H1 (cell line): Measurements from ENCODE around the gene THYN1. TPM values are rescaled to one million over a fixed set of nuclear protein-coding genes. Genes with fewer than 3 reads are reported as not detected.

Source experiments
- CTCF ChIA-PET: fragments of 300-600 bp; sonication (Branson Sonifier 250); formaldehyde crosslinking; loops from one replicate; lab custom pipeline; 2021; ENCODE audit not compliant: partially characterized antibody; lab: Charles Lee
- POLR2A ChIA-PET: fragments of 300-600 bp; sonication (Branson Sonifier 250); formaldehyde crosslinking; loops from one replicate; lab custom pipeline; 2021; ENCODE audit warnings: inconsistent platforms; ENCODE audit not compliant: partially characterized antibody; lab: Charles Lee
- DNase-seq, 2 experiments: peaks; one replicate each; pipeline versions ENCODE4 v3.0.0 to v3.0.0-alpha.2; 2010 to 2022; ENCODE audit warnings: low spot score in 2 of 2, low read depth in 1 of 2, mixed read lengths in 1 of 2
- FAIRE-seq: peaks from 2 replicates; lab custom pipeline; 2011; peaks lifted over from hg19 to GRCh38; lab: Jason Lieb, UNC
- H2AFZ ChIP-seq: 2 replicates; pipeline ENCODE4 v1.8.1; 2012; ENCODE audit warnings: low read length, inconsistent platforms
- H2AK5ac ChIP-seq: 2 replicates; pipeline ENCODE4 v1.6.1; 2013; ENCODE audit warnings: low read depth, low read length
- H2BK120ac ChIP-seq: replicated peaks from 2 replicates; pipeline ENCODE3; 2013; ENCODE audit warnings: low read depth, low read length, inconsistent platforms
- H2BK12ac ChIP-seq: 2 replicates; pipeline ENCODE4 v1.6.1; 2013; ENCODE audit warnings: low read depth, low read length
- H2BK15ac ChIP-seq: 2 replicates; pipeline ENCODE4 v1.6.1; 2013; ENCODE audit warnings: low read length
- H2BK20ac ChIP-seq: 2 replicates; pipeline ENCODE4 v1.6.1; 2013; ENCODE audit warnings: low read length
- H2BK5ac ChIP-seq: 2 replicates; pipeline ENCODE4 v1.6.1; 2013; ENCODE audit warnings: low read depth, low read length
- H3K14ac ChIP-seq: 2 replicates; pipeline ENCODE4 v1.6.1; 2013; ENCODE audit warnings: inconsistent platforms; ENCODE audit not compliant: insufficient read length
- H3K18ac ChIP-seq: 2 replicates; pipeline ENCODE4 v1.6.1; 2013; ENCODE audit warnings: low read length; ENCODE audit errors: extremely low read depth
- H3K23ac ChIP-seq: 2 replicates; pipeline ENCODE4 v1.6.1; 2013; ENCODE audit warnings: inconsistent platforms; ENCODE audit not compliant: insufficient read length
- H3K23me2 ChIP-seq: 2 replicates; pipeline ENCODE4 v1.6.1; 2013; ENCODE audit warnings: low read depth, low read length
- H3K27ac ChIP-seq: 2 replicates; pipeline ENCODE4 v1.6.1; 2011; ENCODE audit warnings: low read depth, low read length, inconsistent platforms
- H3K27me3 ChIP-seq, 4 experiments: replicated peaks in 1 of 4; 1 replicate in 1 of 4; 2 replicates in 3 of 4; pipeline versions ENCODE4 v1.6.1 to v1.8.1; 2011 to 2013; ENCODE audit warnings: low read length in 3 of 4, mild to moderate bottlenecking in 3 of 4, inconsistent platforms in 2 of 4, mixed read lengths in 2 of 4, moderate library complexity in 1 of 4; ENCODE audit not compliant: control insufficient read depth in 3 of 4, insufficient read depth in 3 of 4; ENCODE audit errors: extremely low read depth in 1 of 4
- H3K36me3 ChIP-seq, 4 experiments: 2 replicates each; pipeline versions ENCODE4 v1.6.1 to v1.8.1; 2011 to 2013; ENCODE audit warnings: mild to moderate bottlenecking in 4 of 4, low read length in 3 of 4, moderate library complexity in 2 of 4, control low read depth in 1 of 4, inconsistent platforms in 1 of 4; ENCODE audit not compliant: insufficient read depth in 4 of 4, control insufficient read depth in 2 of 4
- H3K4ac ChIP-seq: replicated peaks from 2 replicates; pipeline ENCODE3; 2013; ENCODE audit warnings: low read length, low read depth, mixed read lengths, inconsistent platforms; ENCODE audit not compliant: insufficient read length
- H3K4me1 ChIP-seq, 4 experiments: replicated peaks in 1 of 4; 1 replicate in 1 of 4; 2 replicates in 3 of 4; pipeline versions ENCODE4 v1.6.1 to v1.8.1; 2011 to 2013; ENCODE audit warnings: low read length in 3 of 4, inconsistent platforms in 2 of 4, mixed read lengths in 1 of 4; ENCODE audit not compliant: insufficient read depth in 4 of 4, control insufficient read depth in 3 of 4
- H3K4me2 ChIP-seq, 2 experiments: 2 replicates each; pipeline versions ENCODE4 v1.6.1 to v1.8.1; 2011 to 2013; ENCODE audit warnings: low read depth in 2 of 2, low read length in 2 of 2, control low read depth in 1 of 2, inconsistent platforms in 1 of 2, mild to moderate bottlenecking in 1 of 2; ENCODE audit not compliant: insufficient read depth in 1 of 2
- H3K4me3 ChIP-seq, 4 experiments: fragments of 200-600, 300-600 bp in 1 of 4; sonication (generic), shearing (Covaris generic), sonication (Bioruptor Twin) in 1 of 4; 2 replicates each; pipeline versions ENCODE4 v1.5.1 to v1.8.1; 2011 to 2016; ENCODE audit warnings: low read length in 4 of 4, low read depth in 3 of 4, control low read depth in 2 of 4, inconsistent platforms in 2 of 4, mild to moderate bottlenecking in 2 of 4, mixed read lengths in 1 of 4, moderate library complexity in 1 of 4; ENCODE audit not compliant: insufficient read depth in 2 of 4; ENCODE audit errors: extremely low read depth in 1 of 4
- H3K56ac ChIP-seq: replicated peaks from 2 replicates; pipeline ENCODE3; 2013; ENCODE audit warnings: low read depth, mild to moderate bottlenecking, mixed read lengths, low read length, inconsistent platforms; ENCODE audit not compliant: insufficient read length
- H3K79me1 ChIP-seq: 2 replicates; pipeline ENCODE4 v1.6.1; 2013; ENCODE audit warnings: low read depth, low read length, control low read depth
- H3K79me2 ChIP-seq, 2 experiments: 2 replicates each; pipeline versions ENCODE4 v1.6.1 to v1.8.1; 2012 to 2013; ENCODE audit warnings: low read length in 2 of 2, mild to moderate bottlenecking in 2 of 2, inconsistent platforms in 1 of 2; ENCODE audit not compliant: insufficient read depth in 2 of 2, control insufficient read depth in 1 of 2
- H3K9ac ChIP-seq, 4 experiments: replicated peaks in 1 of 4; 1 replicate in 1 of 4; 2 replicates in 3 of 4; pipeline versions ENCODE4 v1.6.1 to v1.8.1; 2011 to 2013; ENCODE audit warnings: low read depth in 3 of 4, low read length in 3 of 4, control low read depth in 2 of 4, mild to moderate bottlenecking in 2 of 4, moderate library complexity in 2 of 4, inconsistent platforms in 1 of 4; ENCODE audit errors: extremely low read depth in 1 of 4
- H3K9me3 ChIP-seq, 2 experiments: 2 replicates each; pipeline versions ENCODE4 v1.6.1 to v1.8.1; 2012 to 2013; ENCODE audit warnings: mild to moderate bottlenecking in 2 of 2, moderate library complexity in 2 of 2, control low read depth in 1 of 2, inconsistent platforms in 1 of 2, low read depth in 1 of 2, low read length in 1 of 2, mixed read lengths in 1 of 2; ENCODE audit not compliant: insufficient read depth in 2 of 2
- H4K20me1 ChIP-seq, 2 experiments: replicated peaks in 1 of 2; 2 replicates each; pipeline versions ENCODE3 to v1.8.1; 2011 to 2013; ENCODE audit warnings: inconsistent platforms in 2 of 2, low read length in 2 of 2, mild to moderate bottlenecking in 1 of 2; ENCODE audit not compliant: insufficient read depth in 2 of 2, control insufficient read depth in 1 of 2
- H4K5ac ChIP-seq: 2 replicates; pipeline ENCODE4 v1.6.1; 2013; ENCODE audit warnings: low read length, low read depth, mixed read lengths, inconsistent platforms; ENCODE audit not compliant: insufficient read length
- H4K8ac ChIP-seq: 2 replicates; pipeline ENCODE4 v1.8.0; 2013; ENCODE audit warnings: mild to moderate bottlenecking, moderate library complexity, low read length, inconsistent platforms; ENCODE audit not compliant: insufficient read depth; ENCODE audit errors: extremely low read depth
- H4K91ac ChIP-seq: replicated peaks from 2 replicates; pipeline ENCODE3; 2013; ENCODE audit warnings: low read length, mixed read lengths, inconsistent platforms; ENCODE audit not compliant: insufficient read length
- CBX5 ChIP-seq: fragments of 300-800, 300-1000 bp; sonication (generic); IDR thresholded peaks from 2 replicates; pipeline ENCODE4 v1.7.1; 2016; ENCODE audit warnings: antibody characterized with exemption, low read length, low read depth
- CTCF ChIP-seq, 3 experiments: IDR thresholded peaks; 1 replicate in 2 of 3; 2 replicates in 1 of 3; pipeline versions ENCODE4 v1.5.1 to v1.6.1; 2011; ENCODE audit warnings: low read length in 3 of 3, mild to moderate bottlenecking in 3 of 3, inconsistent platforms in 2 of 3, low read depth in 1 of 3, moderate library complexity in 1 of 3; ENCODE audit not compliant: insufficient read depth in 1 of 3; ENCODE audit errors: control extremely low read depth in 1 of 3
- EGR1 ChIP-seq: IDR thresholded peaks from 2 replicates; pipeline ENCODE4 v1.6.1; 2011; ENCODE audit warnings: low read depth, low read length, borderline replicate concordance
- JUN ChIP-seq: IDR thresholded peaks from 2 replicates; pipeline ENCODE4 v1.6.1; 2011; ENCODE audit warnings: low read depth, mild to moderate bottlenecking, improper control_type of control experiment, low read length
- KDM5A ChIP-seq: fragments of 200-600 bp; IDR thresholded peaks from 2 replicates; pipeline ENCODE4 v1.7.1; 2012; ENCODE audit warnings: mild to moderate bottlenecking, low read length, inconsistent platforms, mixed read lengths
- RXRA ChIP-seq: IDR thresholded peaks from 2 replicates; pipeline ENCODE4 v1.6.1; 2011; ENCODE audit warnings: low read depth, mild to moderate bottlenecking, low read length, moderate library complexity; ENCODE audit not compliant: insufficient read depth
- SRF ChIP-seq: IDR thresholded peaks from 2 replicates; pipeline ENCODE4 v1.6.1; 2011; ENCODE audit warnings: mild to moderate bottlenecking, low read depth, low read length, moderate library complexity
- TAF7 ChIP-seq: optimal IDR thresholded peaks from 2 replicates; pipeline ENCODE3; 2011; ENCODE audit warnings: low read depth, mild to moderate bottlenecking, inconsistent platforms, low read length, moderate library complexity, borderline replicate concordance
- WGBS, 2 experiments: shearing (Covaris generic) in 1 of 2; methylation state at CpG; one replicate each; pipeline versions ENCODE4 v1.1.6 to v1.1.7; 2013 to 2015; ENCODE audit warnings: low lambda C conversion rate in 2 of 2, mixed read lengths in 2 of 2, inconsistent platforms in 1 of 2, low coverage in 1 of 2, missing lambda C conversion rate in 1 of 2; ENCODE audit not compliant: insufficient replicate concordance in 2 of 2, insufficient coverage in 1 of 2, insufficient read length in 1 of 2; ENCODE audit errors: extremely low coverage in 1 of 2, missing lambda C conversion rate in 1 of 2; 5-methylcytosine and 5-hydroxymethylcytosine counted together
- polyA plus RNA-seq, 7 experiments: library from polyadenylated mRNA; depleted of rRNA in 3 of 7; stranded (reverse) in 5 of 7; unstranded in 2 of 7; fragments of >200 nt in 5 of 7; fragments of 200-250 nt in 2 of 7; gene quantifications; 1 replicate in 5 of 7; 2 replicates in 1 of 7; 4 replicates in 1 of 7; pipeline versions ENCODE4 v1.2.1 to v1.2.3, GENCODE V29; 2011 to 2013; ENCODE audit warnings: missing spikeins in 2 of 7, mixed read lengths in 2 of 7
- total RNA-seq: library from RNA; stranded (reverse); fragmentation: NEBNext Ultra II Directional; extraction: Animal tissue kit (Norgen Biotek cat#: 25700); gene quantifications from 2 replicates; pipeline ENCODE4 v1.2.1, GENCODE V29; 2021
- TF ChIP-seq, protein P1 (sequence below): IDR thresholded peaks from 2 replicates; pipeline ENCODE4 v1.6.1; 2011; ENCODE audit warnings: low read length, improper control_type of control experiment

Gene THYN1
- total and polyA plus RNA-seq, 2 of the 8 experiments (the other 6 are each of a cell fraction or from before 2014, with no cell fraction given) = 77.3 to 95.1 TPM

- Histone ChIP-seq H3K36me3 (peaks cover 15 to 38% (median 32%) of the 10 kb centered on the region in 4 experiments), H2AFZ (no peak overlapping the region), H3K9ac (no peak overlapping the region), H2BK120ac (no peak overlapping the region), H3K79me1 (no peaks in the 10 kb centered on the region), H2BK12ac (no peak overlapping the region), H3K27ac (no peak overlapping the region), H3K27me3 (no peaks in the 10 kb centered on the region), H3K4ac (no peak overlapping the region), H2BK20ac (no peak overlapping the region), H3K9me3 (no peaks in the 10 kb centered on the region), H2BK15ac (no peak overlapping the region), H3K79me2 (peaks cover 5 to 26% of the 10 kb centered on the region in 2 experiments; a peak in 3 of 4 replicates), H2BK5ac (no peak overlapping the region), H3K4me2 (no peak overlapping the region), H3K56ac (no peak overlapping the region), H3K18ac (no peak overlapping the region), H4K20me1 (no peaks in the 10 kb centered on the region), H3K14ac (no peak overlapping the region), H4K5ac (no peak overlapping the region), H3K23ac (no peak overlapping the region), H3K4me3 (no peak overlapping the region), H4K8ac (no peak overlapping the region), H3K23me2 (peaks cover 10% of the 10 kb centered on the region; the same call in 1 of the 2 replicates), H2AK5ac (no peak overlapping the region), H3K4me1 (peaks cover 0 to 7% (median 2%) of the 10 kb centered on the region in 4 experiments; a peak in 3 of 7 replicates), H4K91ac (no peak overlapping the region)
- DNase-seq (no peak), FAIRE-seq (no peak)
- CTCF ChIA-PET = interaction anchor here (1.3 to 1.9 kb wide), 3 partner anchors 11 to 21 kb away, joined by 3 to 7 read pairs (median 4); no protein-coding TSS in a partner anchor
- POLR2A ChIA-PET = no interaction called here
- TF ChIP-seq CTCF (IDR thresholded peaks at IDR 0.05; ENCODE audit: control extremely low read depth in 1 of 3, insufficient read depth in 1 of 3, low read depth in 1 of 3, low read length in 3 of 3) = no peak
- TF ChIP-seq EGR1 = no peak
- no peak for TF ChIP-seq SRF
- TF ChIP-seq JUN = no peak
- TF ChIP-seq KDM5A = no peak
- TF ChIP-seq TAF7 = no peak
- no peak for TF ChIP-seq RXRA
- no peak for TF ChIP-seq CBX5
- TF ChIP-seq, protein P1, sequence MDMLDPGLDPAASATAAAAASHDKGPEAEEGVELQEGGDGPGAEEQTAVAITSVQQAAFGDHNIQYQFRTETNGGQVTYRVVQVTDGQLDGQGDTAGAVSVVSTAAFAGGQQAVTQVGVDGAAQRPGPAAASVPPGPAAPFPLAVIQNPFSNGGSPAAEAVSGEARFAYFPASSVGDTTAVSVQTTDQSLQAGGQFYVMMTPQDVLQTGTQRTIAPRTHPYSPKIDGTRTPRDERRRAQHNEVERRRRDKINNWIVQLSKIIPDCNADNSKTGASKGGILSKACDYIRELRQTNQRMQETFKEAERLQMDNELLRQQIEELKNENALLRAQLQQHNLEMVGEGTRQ = no peak
- 82% methylated on average over 2 of the region's 2 CpGs; no CpG with 5 or more reads in 1 of the 2 experiments for WGBS, 2 experiments
Observed at GRCh38 chr11:134250675-134251074, 2.5 kb downstream of the THYN1 start.
